ENCODE results near the gene NDE1.

GRCh38 chr16:15676506-15676905 lies 26.5 kb downstream of the NDE1 start:
- TF ChIP-seq CTCF (IDR thresholded peaks at IDR 0.05; ENCODE audit: low read length), result no peak
- no peak for TF ChIP-seq EZH2 (optimal IDR thresholded peaks at IDR 0.05; ENCODE audit: low read depth, low read length)
- TF ChIP-seq EZH2phosphoT487 (IDR thresholded peaks at IDR 0.05; ENCODE audit: low read length), result no peak
